Measurements from ENCODE around the gene STIM1. TPM values are rescaled to one million over a fixed set of nuclear protein-coding genes. Genes with fewer than 3 reads are reported as not detected.

STIM1 gene
- total RNA-seq, result 10 to 100 TPM; 90.6 to 90.8 TPM

GRCh38 chr11:3854977-3855807 is at the start of gene STIM1:
Gene STIM1, plus strand, starts transcription at chr11:3855664. Its CDS starts 607 bp downstream, at chr11:3856271.

GRCh38 chr11:3807909-3808860 is 47.3 kb upstream of the STIM1 start, which contains the start of gene PGAP2:
Gene PGAP2, plus strand, starts transcription at chr11:3808560. Its CDS starts 2,700 bp downstream, at chr11:3811260.

GRCh38 chr11:3840870-3841425 is 14.5 kb upstream of the STIM1 start, which contains the start of gene RHOG:
Gene RHOG, minus strand, starts transcription at chr11:3840959. Its CDS starts 12,821 bp downstream, at chr11:3828138.

GRCh38 chr11:4094348-4095291 is 239.2 kb downstream of the STIM1 start, which contains the start of gene RRM1:
Gene RRM1, plus strand, starts transcription at chr11:4094799. Its CDS starts 214 bp downstream, at chr11:4095013.

Other genes starting within 250 kb of the STIM1 start
- gene ART5, start 213.7 kb upstream of the STIM1 start, total RNA-seq, result not detected
- not detected for gene ART1, start 210.5 kb upstream of the STIM1 start, total RNA-seq
- 1 to 10 TPM; 1.7 to 1.9 TPM for gene CHRNA10, start 184.3 kb upstream of the STIM1 start, total RNA-seq
- 10 to 100 TPM; 79.8 to 81.6 TPM for gene NUP98, start 58.1 kb upstream of the STIM1 start, total RNA-seq
- gene PGAP2, start 47.1 kb upstream of the STIM1 start, total RNA-seq, result 10 to 100 TPM; 22.1 to 24.5 TPM
- gene RHOG, start 14.7 kb upstream of the STIM1 start, total RNA-seq, result 100 to 1,000 TPM; 148 to 153 TPM
- gene RRM1, start 239.1 kb downstream of the STIM1 start, total RNA-seq, result 100 to 1,000 TPM; 141 to 145 TPM

Data from activated naive CD4-positive, alpha-beta T cell treated with anti-CD3 and anti-CD28 coated beads, Interleukin-2, amount 10 ng/mL, durations not matched to agents 5 hours and 36 hours (primary cell).